SK-N-SH (cell line): ENCODE measurements around the gene MMP8. TPM values are rescaled to one million over a fixed set of nuclear protein-coding genes. Genes with fewer than 3 reads are reported as not detected.
A peak's percentile ranks its signal among the peaks of the same experiment; 100 is the strongest.

Source experiments
- CTCF ChIA-PET: fragments of 300-600, 350-600 bp; formaldehyde crosslinking; extraction: SDS; loops from one replicate; lab custom pipeline; 2021; lab: Yijun Ruan, JAX
- POLR2A ChIA-PET: fragments of 350-600 bp; sonication (Branson Sonifier 250); formaldehyde crosslinking; extraction: SDS; loops from one replicate; lab custom pipeline; 2020; ENCODE audit warnings: antibody characterized with exemption, inconsistent platforms; lab: Yijun Ruan, JAX
- DNase-seq: peaks from one replicate; pipeline ENCODE4 v3.0.0; 2012
- H2AFZ ChIP-seq: fragments of 200-600 bp; sonication (generic); 2 replicates; pipeline ENCODE4 v1.8.1; 2016; ENCODE audit warnings: antibody characterized with exemption, mild to moderate bottlenecking, low read depth
- H3F3A ChIP-seq: fragments of 200-600 bp; sonication (generic); replicated peaks from 2 replicates; pipeline ENCODE3; 2016; ENCODE audit warnings: antibody characterized with exemption, mild to moderate bottlenecking; ENCODE audit not compliant: insufficient read depth
- H3K27ac ChIP-seq, 2 experiments: fragments of 200-500 bp in 1 of 2; fragments of 200-600 bp in 1 of 2; sonication (Bioruptor generic) in 1 of 2; sonication (generic), shearing (Covaris generic) in 1 of 2; 2 replicates each; pipeline versions ENCODE4 v1.5.1 to v1.6.1; 2014 to 2016; ENCODE audit warnings: low read depth in 2 of 2, inconsistent platforms in 1 of 2, low read length in 1 of 2, mild to moderate bottlenecking in 1 of 2, mixed read lengths in 1 of 2
- H3K27me3 ChIP-seq: fragments of 200-600 bp; sonication (generic), shearing (Covaris generic); 2 replicates; pipeline ENCODE4 v1.6.1; 2016; ENCODE audit warnings: mixed run types; ENCODE audit not compliant: insufficient read depth
- H3K36me3 ChIP-seq, 2 experiments: fragments of 200-500 bp in 1 of 2; fragments of 200-600 bp in 1 of 2; sonication (Bioruptor generic) in 1 of 2; sonication (generic) in 1 of 2; replicated peaks in 1 of 2; 2 replicates each; pipeline versions ENCODE3 to v1.5.1; 2014 to 2016; ENCODE audit warnings: low read length in 1 of 2, mild to moderate bottlenecking in 1 of 2; ENCODE audit not compliant: insufficient read depth in 2 of 2, control insufficient read depth in 1 of 2
- H3K4me1 ChIP-seq, 2 experiments: fragments of 200-500 bp in 1 of 2; fragments of 200-600 bp in 1 of 2; sonication (Bioruptor generic) in 1 of 2; sonication (generic), shearing (Covaris generic) in 1 of 2; 2 replicates each; pipeline versions ENCODE4 v1.5.1 to v1.6.1; 2014 to 2016; ENCODE audit warnings: low read depth in 1 of 2, low read length in 1 of 2, mixed run types in 1 of 2; ENCODE audit not compliant: insufficient read depth in 2 of 2, control insufficient read depth in 1 of 2
- H3K4me2 ChIP-seq: fragments of 200-600 bp; sonication (generic), shearing (Covaris generic); 2 replicates; pipeline ENCODE4 v1.6.1; 2017; ENCODE audit warnings: mixed run types
- H3K4me3 ChIP-seq, 2 experiments: fragments of 200-500 bp in 1 of 2; fragments of 200-600 bp in 1 of 2; sonication (Bioruptor generic) in 1 of 2; sonication (generic), shearing (Covaris generic) in 1 of 2; 2 replicates each; pipeline versions ENCODE4 v1.5.1 to v1.8.1; 2014 to 2016; ENCODE audit warnings: low read depth in 2 of 2, inconsistent platforms in 1 of 2, low read length in 1 of 2, mild to moderate bottlenecking in 1 of 2, mixed read lengths in 1 of 2, moderate library complexity in 1 of 2
- H3K79me2 ChIP-seq: fragments of 200-600 bp; sonication (generic); 2 replicates; pipeline ENCODE4 v1.8.1; 2017; ENCODE audit warnings: mild to moderate bottlenecking; ENCODE audit not compliant: insufficient read depth
- H3K9ac ChIP-seq: fragments of 200-600 bp; sonication (generic); 2 replicates; pipeline ENCODE4 v1.6.1; 2017; ENCODE audit warnings: mixed run types
- H3K9me2 ChIP-seq: fragments of 200-600 bp; sonication (generic); 2 replicates; pipeline ENCODE4 v1.6.1; 2017; ENCODE audit warnings: mixed run types
- H3K9me3 ChIP-seq: fragments of 200-600 bp; sonication (generic); 2 replicates; pipeline ENCODE4 v1.6.1; 2017; ENCODE audit warnings: mixed run types, mild to moderate bottlenecking, moderate library complexity
- H4K20me1 ChIP-seq: fragments of 200-600 bp; sonication (generic); 2 replicates; pipeline ENCODE4 v1.6.1; 2017; ENCODE audit warnings: mild to moderate bottlenecking, mixed run types; ENCODE audit not compliant: insufficient read depth
- FOSL2 ChIP-seq: IDR thresholded peaks from 2 replicates; pipeline ENCODE4 v1.4.0; 2012; ENCODE audit warnings: low read depth, mild to moderate bottlenecking, moderate library complexity, borderline replicate concordance
- IRF3 ChIP-seq: fragments of 150-350 bp; IDR thresholded peaks from 2 replicates; pipeline ENCODE4 v1.6.1; 2016; ENCODE audit warnings: mild to moderate bottlenecking, low read depth, low read length
- MXI1 ChIP-seq: IDR thresholded peaks from 2 replicates; pipeline ENCODE4 v1.6.1; 2012; ENCODE audit warnings: mild to moderate bottlenecking, low read depth, low read length, improper control_type of control experiment
- RCOR1 ChIP-seq: fragments of 150-350 bp; IDR thresholded peaks from 2 replicates; pipeline ENCODE4 v1.6.1; 2017; ENCODE audit warnings: antibody characterized with exemption, low read length
- RXRA ChIP-seq: IDR thresholded peaks from 2 replicates; pipeline ENCODE4 v1.4.0; 2012; ENCODE audit warnings: low read depth, mild to moderate bottlenecking, borderline replicate concordance
- TCF12 ChIP-seq: IDR thresholded peaks from 2 replicates; pipeline ENCODE4 v1.4.0; 2012
- USF1 ChIP-seq: IDR thresholded peaks from 2 replicates; pipeline ENCODE4 v1.4.0; 2012; ENCODE audit warnings: low read depth, borderline replicate concordance
- WGBS: methylation state at CpG from one replicate; pipeline ENCODE4 v1.1.6; 2017; ENCODE audit warnings: low lambda C conversion rate; 5-methylcytosine and 5-hydroxymethylcytosine counted together
- polyA plus RNA-seq, 3 experiments: library from polyadenylated mRNA; depleted of rRNA; stranded (reverse); fragments of >200 nt; gene quantifications; 2 replicates each; pipeline ENCODE4 v1.2.3, GENCODE V29; 2012
- TF ChIP-seq, protein P1 (sequence below): fragments of 150-350 bp; IDR thresholded peaks from 2 replicates; pipeline ENCODE4 v1.6.1; 2017; ENCODE audit warnings: antibody characterized with exemption, low read length, low read depth, borderline replicate concordance
- TF ChIP-seq, protein P2 (sequence below): IDR thresholded peaks from 2 replicates; pipeline ENCODE4; 2012

The MMP8 gene
- polyA plus RNA-seq (2012; rRNA removed): 0.07 TPM in 1 of 2 replicates, not detected in the other
- polyA plus RNA-seq (2012; cell fraction: cytosol; rRNA removed): 0.03 TPM in 2 replicates
- not detected in 2 replicates for polyA plus RNA-seq (2012; cell fraction: nucleus; rRNA removed)

- DNase-seq: no peak
- TF ChIP-seq, protein P1, sequence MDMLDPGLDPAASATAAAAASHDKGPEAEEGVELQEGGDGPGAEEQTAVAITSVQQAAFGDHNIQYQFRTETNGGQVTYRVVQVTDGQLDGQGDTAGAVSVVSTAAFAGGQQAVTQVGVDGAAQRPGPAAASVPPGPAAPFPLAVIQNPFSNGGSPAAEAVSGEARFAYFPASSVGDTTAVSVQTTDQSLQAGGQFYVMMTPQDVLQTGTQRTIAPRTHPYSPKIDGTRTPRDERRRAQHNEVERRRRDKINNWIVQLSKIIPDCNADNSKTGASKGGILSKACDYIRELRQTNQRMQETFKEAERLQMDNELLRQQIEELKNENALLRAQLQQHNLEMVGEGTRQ: no peak
- TF ChIP-seq RXRA (no peak), FOSL2 (no peak), MXI1 (no peak), USF1 (no peak), IRF3 (no peak)
- TF ChIP-seq, all 33 proteins: peak for 0
- Histone ChIP-seq H3K9me3 (no peaks in the 10 kb centered on the region), H4K20me1 (no peaks in the 10 kb centered on the region), H3K27ac (0 out of 4 replicates have a peak within 1 kb of the TSS, but pooled peaks of 1 of the 2 experiments have one; percentile 17), H3K4me2 (no peak within 1 kb of the TSS), H3K27me3 (no peaks in the 10 kb centered on the region), H3K36me3 (no peaks in the 10 kb centered on the region), H3K79me2 (no peaks in the 10 kb centered on the region), H3K4me3 (no peak within 1 kb of the TSS), H3K4me1 (no peaks in the 10 kb centered on the region), H3K9me2 (no peaks in the 10 kb centered on the region), H3F3A (peaks cover 4% of the 10 kb centered on the region), H3K9ac (no peak within 1 kb of the TSS), H2AFZ (no peak within 1 kb of the TSS; the same call in 1 of the 2 replicates)
- 41% methylated on average over 2 of the region's 2 CpGs for WGBS
- ChIA-PET CTCF (no interaction called here), POLR2A (no interaction called here)
Observed at GRCh38 chr11:102724904-102725500, at the start of gene MMP8. TSS of gene MMP8 (minus strand) at chr11:102724954. CDS start at chr11:102724855, 99 bp downstream.

DNA sequence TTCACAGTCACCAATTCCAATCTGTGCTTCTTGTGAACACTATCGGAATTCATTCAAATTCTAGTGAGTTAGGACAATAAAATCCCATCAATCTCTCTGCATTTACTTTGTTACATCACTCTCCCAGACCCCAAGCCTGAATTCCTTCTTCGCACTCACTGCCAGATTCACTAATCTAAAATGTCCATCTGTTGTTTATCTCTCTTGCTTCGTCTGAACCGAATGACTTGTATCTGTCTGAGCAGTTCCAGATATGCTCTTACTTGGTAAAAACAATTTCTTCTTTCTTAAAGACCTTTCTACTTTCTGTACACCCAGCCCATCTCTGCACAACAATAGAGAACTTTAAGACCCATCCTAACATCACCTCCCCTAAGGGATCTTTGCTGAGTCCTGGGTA, 48.6 kb upstream of the MMP8 start:
- Histone ChIP-seq H3K4me3 (no peak overlapping the region), H3K27ac (peak overlapping the region in 1 of 2 experiments; percentile 19; a peak in 1 of 4 replicates), H3K4me2 (no peak overlapping the region)
- TF ChIP-seq RCOR1: no peak
- TF ChIP-seq, protein P2, sequence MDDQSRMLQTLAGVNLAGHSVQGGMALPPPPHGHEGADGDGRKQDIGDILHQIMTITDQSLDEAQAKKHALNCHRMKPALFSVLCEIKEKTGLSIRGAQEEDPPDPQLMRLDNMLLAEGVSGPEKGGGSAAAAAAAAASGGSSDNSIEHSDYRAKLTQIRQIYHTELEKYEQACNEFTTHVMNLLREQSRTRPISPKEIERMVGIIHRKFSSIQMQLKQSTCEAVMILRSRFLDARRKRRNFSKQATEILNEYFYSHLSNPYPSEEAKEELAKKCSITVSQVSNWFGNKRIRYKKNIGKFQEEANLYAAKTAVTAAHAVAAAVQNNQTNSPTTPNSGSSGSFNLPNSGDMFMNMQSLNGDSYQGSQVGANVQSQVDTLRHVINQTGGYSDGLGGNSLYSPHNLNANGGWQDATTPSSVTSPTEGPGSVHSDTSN: peak; percentile 54
- peak; percentile 61 for TF ChIP-seq TCF12
- TF ChIP-seq, all 33 proteins: peak for 2
- ChIA-PET POLR2A (no interaction called here), CTCF (no interaction called here)
- Histone ChIP-seq H3K79me2 (no peaks in the 10 kb centered on the region), H3K9ac (no peak overlapping the region), H2AFZ (no peak overlapping the region), H3K9me3 (no peaks in the 10 kb centered on the region), H3K36me3 (no peaks in the 10 kb centered on the region), H3K4me1 (no peaks in the 10 kb centered on the region), H3F3A (no peaks in the 10 kb centered on the region), H4K20me1 (no peaks in the 10 kb centered on the region), H3K27me3 (no peaks in the 10 kb centered on the region), H3K9me2 (no peaks in the 10 kb centered on the region)
- WGBS: 44% methylated on average over 4 of the region's 4 CpGs
- DNase-seq: no peak
